Lower lobe of right lung (tissue), 2 donors: Measurements from ENCODE around the gene CHD9. TPM values are rescaled to one million over a fixed set of nuclear protein-coding genes. Genes with fewer than 3 reads are reported as not detected.
A peak's percentile ranks its signal among the peaks of the same experiment; 100 is the strongest.

Experiments
- ATAC-seq, 2 donors: fragments of 200-7000 bp; cut with Tn5 transposase; one replicate each; pipeline ENCODE4 v1.9.1; 2020 to 2022; ENCODE audit warnings: mild to moderate bottlenecking in 2 of 2, moderate library complexity in 2 of 2
- DNase-seq: peaks from one replicate; pipeline ENCODE4 v3.0.0-alpha.2; 2020
- H3K27ac ChIP-seq: fragments of 200-600 bp; one replicate; pipeline ENCODE4 v1.8.0; 2022
- H3K27me3 ChIP-seq: fragments of 200-600 bp; one replicate; pipeline ENCODE4 v1.8.0; 2022; ENCODE audit warnings: low read depth
- H3K36me3 ChIP-seq: fragments of 200-600 bp; one replicate; pipeline ENCODE4 v1.8.0; 2022; ENCODE audit warnings: mild to moderate bottlenecking
- H3K4me1 ChIP-seq: fragments of 200-600 bp; one replicate; pipeline ENCODE4 v1.8.0; 2022
- H3K4me3 ChIP-seq: fragments of 200-600 bp; one replicate; pipeline ENCODE4 v1.8.0; 2022; ENCODE audit warnings: mild to moderate bottlenecking
- H3K9me3 ChIP-seq: fragments of 200-600 bp; one replicate; pipeline ENCODE4 v1.8.0; 2022
- CTCF ChIP-seq: fragments of 200-600 bp; IDR thresholded peaks from one replicate; pipeline ENCODE4 v1.8.0; 2022; ENCODE audit warnings: antibody characterized with exemption, mild to moderate bottlenecking
- intact Hi-C: fragments of 100-400 bp; cut with DNase I; formaldehyde crosslinking; loops from one replicate; pipeline ENCODE4 v1.11.0; 2022
- total RNA-seq: library from RNA; stranded (reverse); fragmentation: NEBNext Ultra II Directional; extraction: Animal tissue kit (Norgen Biotek cat#: 25700); gene quantifications from one replicate; pipeline ENCODE4 v1.2.1, GENCODE V29; 2021
- donor health status: DM: no; HTN: yes; CAD: no; lungs with severe emphysema.

Gene CHD9
- total RNA-seq, 1 donor from 2014 or later, result 73.1 TPM

DNA sequence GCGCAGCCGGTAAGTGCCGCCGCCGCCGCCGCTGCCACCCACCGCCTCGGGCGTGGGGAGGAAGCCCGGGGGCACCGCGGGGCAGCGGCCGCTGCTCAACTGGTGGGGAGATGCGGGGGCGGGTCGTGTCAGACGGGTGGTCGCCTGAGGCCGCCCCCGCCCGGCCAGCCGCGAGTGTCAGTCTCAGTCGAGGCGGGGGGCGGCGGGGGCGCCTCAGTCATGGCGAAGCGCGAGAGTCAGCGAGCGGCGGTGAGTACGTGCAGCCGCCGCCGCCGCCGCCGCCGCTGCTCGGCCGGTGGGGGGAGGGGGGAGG, 76.2 kb downstream of the CHD9 start:
- Histone ChIP-seq H3K36me3 (no peaks in the 10 kb centered on the region), H3K9me3 (no peaks in the 10 kb centered on the region), H3K4me1 (peaks cover 29% of the 10 kb centered on the region), H3K4me3 (peak overlapping the region; percentile 80), H3K27me3 (no peaks in the 10 kb centered on the region), H3K27ac (peak overlapping the region; percentile 93)
- intact Hi-C loops, result no loop called here
- no peak for TF ChIP-seq CTCF
- DNase-seq, result no peak
- no peak for ATAC-seq

- Histone ChIP-seq H3K4me1 (peaks cover 29% of the 10 kb centered on the region), H3K27me3 (no peaks in the 10 kb centered on the region), H3K4me3 (peak overlapping the region; percentile 80), H3K27ac (peak overlapping the region; percentile 93), H3K36me3 (no peaks in the 10 kb centered on the region), H3K9me3 (no peaks in the 10 kb centered on the region)
- intact Hi-C loops, result no loop called here
- DNase-seq (peak; percentile 79), ATAC-seq (peak; percentile 20 to 38)
- TF ChIP-seq CTCF, result no peak
Measured at GRCh38 chr16:53131363-53132071, 76.7 kb downstream of the CHD9 start.

- intact Hi-C loops, result no loop called here
- H3K27ac ChIP-seq, result peak overlapping the region; percentile 93
- H3K4me3 ChIP-seq, result peak overlapping the region; percentile 80
- H3K27me3 ChIP-seq, result no peaks in the 10 kb centered on the region
- H3K4me1 ChIP-seq, result peaks cover 29% of the 10 kb centered on the region
- ATAC-seq, result no peak
- DNase-seq, result no peak
- H3K36me3 ChIP-seq, result no peaks in the 10 kb centered on the region
- TF ChIP-seq CTCF, result no peak
- no peaks in the 10 kb centered on the region for H3K9me3 ChIP-seq
Measured at GRCh38 chr16:53132406-53132805, 77.6 kb downstream of the CHD9 start.

GRCh38 chr16:53135329-53135728, 80.5 kb downstream of the CHD9 start:
- no peaks in the 10 kb centered on the region for H3K27me3 ChIP-seq
- intact Hi-C loops, result no loop called here
- TF ChIP-seq CTCF, result no peak
- no peaks in the 10 kb centered on the region for H3K36me3 ChIP-seq
- H3K9me3 ChIP-seq, result no peaks in the 10 kb centered on the region
- ATAC-seq (no peak), DNase-seq (no peak)
- no peak overlapping the region for H3K27ac ChIP-seq
- H3K4me3 ChIP-seq, result no peak overlapping the region
- H3K4me1 ChIP-seq, result peaks cover 19% of the 10 kb centered on the region

DNA sequence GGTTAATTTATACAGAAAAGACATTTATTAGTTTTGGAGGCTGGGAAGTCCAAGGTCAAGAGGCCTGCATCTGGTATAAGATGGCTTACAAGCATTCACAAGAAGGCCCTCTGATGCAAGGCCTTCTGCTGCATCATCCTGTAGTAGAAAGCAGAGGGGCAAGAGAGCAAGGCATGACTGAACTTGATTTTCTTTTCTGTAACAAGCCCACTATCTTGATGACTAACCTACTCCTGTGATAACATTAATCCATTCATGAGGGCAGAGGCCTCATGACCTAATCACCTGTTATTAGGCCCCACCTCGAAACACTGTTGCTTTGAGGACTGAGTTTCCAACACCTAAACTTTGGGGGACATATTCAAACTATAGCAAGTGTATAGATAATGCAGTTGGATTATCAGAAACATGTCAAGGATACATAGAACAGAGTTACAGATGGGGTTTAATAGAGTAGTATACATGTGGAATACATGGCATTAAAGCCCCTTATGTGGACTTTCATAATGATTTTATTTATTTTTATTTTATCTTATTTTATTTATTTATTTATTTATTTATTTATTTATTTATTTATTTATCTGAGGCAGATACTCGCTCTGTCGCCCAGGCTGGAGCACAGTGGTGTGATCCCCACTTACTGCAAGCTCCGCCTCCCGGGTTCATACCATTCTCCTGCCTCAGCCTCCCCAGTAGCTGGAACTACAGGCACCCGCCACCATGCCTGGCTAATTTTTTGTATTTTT, 88.2 kb downstream of the CHD9 start:
- intact Hi-C loops, result no loop called here
- H3K9me3 ChIP-seq, result no peaks in the 10 kb centered on the region
- DNase-seq, result no peak
- H3K4me3 ChIP-seq, result no peak overlapping the region
- TF ChIP-seq CTCF, result no peak
- peaks cover 3% of the 10 kb centered on the region for H3K4me1 ChIP-seq
- H3K27me3 ChIP-seq, result no peaks in the 10 kb centered on the region
- no peak for ATAC-seq
- no peak overlapping the region for H3K27ac ChIP-seq
- H3K36me3 ChIP-seq, result no peaks in the 10 kb centered on the region
